COLO668 (cell line): Measurements from ENCODE around the gene ATG13.
A peak's percentile ranks its signal among the peaks of the same experiment; 100 is the strongest.
"Not testable (repeated sequence)": the region's sequence is repeated elsewhere in the genome, so short reads cannot be mapped to it uniquely, and the experiment has no call there.

Experiments used
- DNase-seq: peaks from one replicate; lab custom pipeline; 2025; ENCODE audit not compliant: unreplicated experiment; lab: John Stamatoyannopoulos, UW

The ATG13 gene

DNA sequence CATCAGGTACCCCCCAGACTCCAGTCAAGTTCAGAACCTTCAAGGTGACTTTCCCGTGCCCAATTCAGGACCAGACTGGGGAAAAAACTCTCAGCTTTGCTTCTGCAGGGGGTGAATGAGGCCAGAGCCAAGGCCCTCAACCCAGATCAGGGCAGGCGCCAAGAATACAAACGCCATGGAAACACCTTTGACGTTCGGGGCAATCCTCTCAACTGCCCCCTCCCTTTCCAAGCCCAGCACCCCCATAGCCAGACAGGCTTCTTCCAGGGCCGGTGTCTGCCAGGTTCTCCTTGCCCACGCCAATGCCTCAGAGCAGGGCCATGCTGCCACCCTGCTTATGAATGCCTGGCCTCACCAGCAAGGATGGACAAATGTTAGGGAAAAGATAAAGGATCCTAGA lies 77.3 kb downstream of the ATG13 start:
- no peak for DNase-seq

DNA sequence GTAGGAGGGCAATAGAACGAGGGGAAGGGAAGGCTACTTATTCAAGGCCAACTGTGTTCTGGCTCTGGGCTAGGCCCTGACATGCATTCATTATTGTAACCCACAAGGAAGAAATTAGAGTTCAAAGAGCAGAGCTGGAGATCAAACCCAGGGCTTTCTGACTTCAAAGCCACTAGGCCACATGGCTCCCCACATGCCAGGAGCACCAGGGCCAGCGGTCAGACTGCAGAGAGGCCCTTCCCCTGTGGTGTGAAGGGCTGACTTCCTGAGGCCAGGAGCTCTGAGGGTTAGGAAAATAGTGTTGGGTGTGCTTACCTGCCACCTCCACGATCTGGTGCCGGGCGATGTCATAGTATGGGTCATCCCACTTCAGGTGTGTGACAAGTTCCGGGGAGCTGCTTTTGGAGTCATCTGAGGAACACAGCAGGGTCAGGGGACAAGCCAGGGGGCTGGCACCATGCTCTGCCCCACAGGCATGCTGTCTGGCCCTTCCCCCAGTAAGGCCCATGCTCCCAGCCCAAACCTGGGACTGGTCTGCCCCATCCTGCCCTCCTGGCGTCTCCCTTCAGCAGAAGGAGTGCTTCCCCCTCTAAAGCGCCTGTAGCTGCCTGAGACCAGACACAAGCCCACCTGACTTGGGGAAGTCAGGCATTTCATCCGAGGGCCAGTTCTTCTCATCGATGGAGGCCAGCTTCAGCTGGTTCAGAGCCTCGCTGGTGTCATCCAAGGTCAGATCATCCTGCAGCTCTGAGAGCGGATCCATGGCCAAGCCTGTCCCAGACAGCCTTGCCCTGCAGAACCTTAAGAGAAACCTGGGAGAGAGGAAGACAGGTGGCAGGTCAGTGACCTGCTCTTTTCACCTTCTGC lies 78.2 kb downstream of the ATG13 start:
- DNase-seq: no peak

DNA sequence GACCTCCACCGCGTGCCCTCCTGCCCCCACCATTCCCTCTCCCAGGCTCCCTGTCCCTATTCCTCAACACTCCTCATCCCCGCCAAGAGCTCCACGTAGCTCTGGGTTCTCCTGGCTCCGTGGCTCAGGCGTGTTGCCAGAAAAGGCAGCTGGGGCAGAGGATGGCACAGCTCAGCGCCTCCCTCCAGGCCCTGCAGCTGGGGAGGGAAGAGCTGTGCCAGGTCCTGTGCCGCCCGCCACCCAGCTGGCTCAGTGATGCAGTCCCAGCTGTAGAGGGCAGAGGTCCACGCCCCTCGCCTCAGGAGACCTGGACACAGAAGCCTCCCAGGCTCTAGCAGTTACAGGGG lies 78.8 kb downstream of the ATG13 start:
- no peak for DNase-seq

DNA sequence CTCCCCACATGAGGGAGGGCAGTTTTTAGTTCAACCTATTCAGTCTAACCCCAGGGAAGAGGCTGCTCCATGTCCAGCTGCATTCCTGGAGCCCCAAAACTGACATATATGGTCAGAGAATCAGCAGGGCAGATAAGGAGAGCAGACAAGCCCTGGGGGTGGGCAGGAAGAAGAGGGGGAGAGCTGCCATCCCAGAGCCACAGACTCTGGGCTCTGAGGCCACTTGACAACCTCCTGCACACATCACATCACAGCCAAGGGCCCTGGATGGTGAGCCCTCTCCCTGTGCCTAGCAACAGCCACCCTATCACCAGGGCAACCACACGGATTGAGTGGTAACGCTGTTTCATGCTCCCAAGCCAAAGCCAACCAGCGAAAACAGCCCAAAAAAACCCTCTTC lies 80.0 kb downstream of the ATG13 start:
- no peak for DNase-seq

DNA sequence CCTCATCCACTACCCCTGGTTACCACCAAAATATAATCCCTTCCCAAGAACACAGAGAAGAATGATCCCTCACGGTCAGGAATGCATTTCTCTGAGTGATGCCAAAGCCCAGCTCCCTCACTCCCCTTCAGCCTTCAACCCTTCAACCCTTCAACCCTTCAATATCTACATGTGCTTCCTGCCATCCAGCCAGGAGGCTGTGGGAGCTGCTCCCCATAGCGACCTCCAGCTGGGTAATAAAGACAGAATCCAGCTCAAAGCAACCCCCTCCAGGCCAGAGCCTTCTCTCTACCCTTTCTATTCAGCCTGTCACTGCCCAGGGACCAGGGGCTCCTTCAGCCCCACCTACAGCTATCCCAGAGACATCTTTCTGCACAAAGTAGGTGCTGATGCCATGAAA lies 80.4 kb downstream of the ATG13 start:
- DNase-seq: no peak

DNA sequence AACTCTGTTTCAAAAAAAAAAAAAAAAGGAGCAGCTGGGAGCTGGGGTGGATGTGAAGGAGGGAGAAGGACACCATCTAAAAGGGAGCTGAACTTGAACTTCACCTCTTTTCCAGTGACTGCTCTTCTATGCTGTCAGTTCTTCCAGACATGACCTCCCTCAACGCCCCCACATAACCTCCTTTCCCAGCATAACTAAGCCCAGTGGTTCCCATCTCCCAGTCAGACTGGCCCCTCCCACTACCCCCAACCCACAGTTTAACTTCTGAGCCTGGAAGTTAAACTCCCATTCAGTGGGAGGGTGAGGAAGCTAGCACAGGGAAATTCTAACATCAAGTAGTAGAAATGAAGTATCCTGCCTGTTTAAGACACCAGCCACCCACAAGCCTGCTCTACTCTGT lies 81.2 kb downstream of the ATG13 start:
- DNase-seq: no peak

DNA sequence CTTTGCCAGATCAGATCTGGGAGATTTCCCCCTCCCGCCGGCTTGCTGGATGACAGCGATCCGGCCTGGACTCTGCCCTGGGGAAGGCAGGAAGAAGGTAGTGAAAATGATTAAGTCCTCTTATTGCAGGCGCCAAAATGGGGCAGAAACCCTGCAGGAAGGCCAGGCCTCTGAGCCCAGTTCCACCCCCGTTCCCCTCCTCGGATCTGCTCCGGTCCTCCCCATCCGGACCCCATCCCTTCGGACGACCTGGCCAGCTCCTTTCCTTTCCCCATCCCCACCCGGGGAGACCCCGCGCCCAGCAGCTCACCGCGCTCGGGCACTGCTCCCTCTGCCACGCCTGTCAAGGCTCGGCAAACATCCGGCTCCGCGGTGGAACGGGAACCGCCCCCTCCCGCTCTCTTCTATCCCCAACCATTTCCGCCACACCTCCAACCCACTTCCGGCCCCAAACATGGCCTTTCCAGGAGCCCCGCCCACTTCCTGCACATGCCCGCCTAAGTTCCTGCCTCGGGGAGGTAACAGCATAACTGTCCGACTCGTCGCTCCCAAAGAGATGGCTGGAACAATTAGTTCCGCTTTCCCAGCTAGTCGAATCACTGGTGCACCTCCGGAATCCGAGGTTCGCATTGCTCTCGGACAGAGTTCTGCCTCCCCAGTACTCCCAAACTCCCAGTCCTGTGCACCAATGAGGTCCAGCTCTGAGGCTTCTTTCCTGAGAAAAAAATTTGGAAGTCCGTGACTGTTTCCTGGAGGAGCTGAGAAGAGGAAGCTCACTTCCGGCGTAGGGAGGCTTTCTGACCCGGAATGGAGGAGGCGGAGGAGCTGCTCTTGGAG lies 83.1 kb downstream of the ATG13 start, which contains the start of the genes ARHGAP1 and ZNF408:
ARHGAP1 (minus strand) TSS at position 379 of the 837 bp plus-strand sequence. CDS start 4,512 bp downstream, outside the sequence.
ZNF408 (plus strand) TSS at position 791 of the 837 bp plus-strand sequence; CDS start at position 808, 17 bp downstream.
- peak; percentile 99 for DNase-seq

DNA sequence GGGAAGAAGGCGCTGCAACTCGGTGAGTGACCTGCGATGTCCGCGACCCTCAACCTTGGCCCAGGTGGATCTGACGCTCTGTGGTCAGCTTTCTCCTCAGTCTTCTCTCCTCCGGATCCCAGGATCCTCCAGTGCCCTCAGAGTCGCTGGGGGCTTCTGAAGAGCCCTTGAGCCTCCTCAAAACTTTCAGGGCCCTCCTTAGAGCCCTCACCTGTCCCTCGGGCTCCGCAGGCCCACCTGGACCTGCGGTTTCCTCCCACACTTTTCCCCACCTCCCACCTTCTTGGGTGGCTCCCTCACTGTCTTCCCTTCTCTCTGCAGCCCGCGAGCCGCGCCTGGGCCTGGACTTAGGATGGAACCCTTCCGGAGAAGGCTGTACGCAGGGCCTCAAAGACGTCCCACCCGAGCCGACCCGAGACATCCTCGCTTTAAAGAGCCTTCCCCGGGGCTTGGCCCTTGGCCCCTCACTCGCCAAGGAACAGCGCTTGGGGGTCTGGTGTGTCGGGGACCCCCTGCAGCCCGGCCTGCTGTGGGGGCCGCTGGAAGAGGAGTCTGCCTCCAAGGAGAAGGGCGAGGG lies 83.8 kb downstream of the ATG13 start:
- peak; percentile 30 for DNase-seq

DNA sequence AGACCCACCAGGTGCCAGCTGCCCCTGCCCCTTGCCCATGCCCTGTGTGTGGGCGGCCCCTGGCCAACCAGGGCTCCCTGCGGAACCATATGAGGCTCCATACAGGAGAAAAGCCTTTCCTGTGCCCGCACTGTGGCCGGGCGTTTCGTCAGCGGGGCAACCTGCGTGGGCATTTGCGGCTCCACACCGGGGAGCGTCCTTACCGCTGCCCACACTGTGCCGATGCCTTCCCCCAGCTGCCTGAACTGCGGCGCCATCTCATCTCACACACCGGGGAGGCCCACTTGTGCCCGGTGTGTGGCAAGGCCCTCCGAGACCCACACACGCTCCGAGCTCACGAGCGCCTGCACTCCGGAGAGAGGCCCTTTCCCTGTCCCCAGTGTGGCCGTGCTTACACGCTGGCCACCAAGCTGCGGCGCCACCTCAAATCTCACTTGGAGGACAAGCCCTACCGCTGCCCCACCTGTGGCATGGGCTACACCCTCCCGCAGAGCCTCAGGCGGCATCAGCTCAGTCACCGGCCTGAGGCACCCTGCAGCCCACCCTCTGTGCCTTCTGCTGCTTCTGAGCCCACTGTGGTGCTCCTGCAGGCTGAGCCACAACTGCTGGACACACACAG lies 87.8 kb downstream of the ATG13 start:
- no peak for DNase-seq

DNA sequence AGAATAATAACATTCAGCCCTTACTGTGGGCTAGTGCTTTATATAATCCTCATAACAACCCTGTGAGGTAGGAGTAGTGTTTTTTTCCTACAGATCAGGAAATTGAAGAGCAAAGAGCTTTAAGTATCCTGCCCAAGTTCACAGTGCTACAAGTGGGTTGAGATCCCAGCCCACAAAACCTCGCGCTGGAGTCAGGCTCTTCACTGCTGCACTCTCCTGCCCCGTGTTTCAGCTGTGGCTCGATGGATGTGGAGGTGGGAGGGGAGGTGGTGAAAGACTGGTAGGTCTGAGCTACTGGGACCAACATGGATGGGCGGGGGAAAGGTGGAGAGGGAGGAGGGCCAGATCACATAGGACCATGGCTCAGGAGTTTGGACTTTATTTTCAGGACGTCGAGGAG lies 89.5 kb downstream of the ATG13 start:
- no peak for DNase-seq

DNA sequence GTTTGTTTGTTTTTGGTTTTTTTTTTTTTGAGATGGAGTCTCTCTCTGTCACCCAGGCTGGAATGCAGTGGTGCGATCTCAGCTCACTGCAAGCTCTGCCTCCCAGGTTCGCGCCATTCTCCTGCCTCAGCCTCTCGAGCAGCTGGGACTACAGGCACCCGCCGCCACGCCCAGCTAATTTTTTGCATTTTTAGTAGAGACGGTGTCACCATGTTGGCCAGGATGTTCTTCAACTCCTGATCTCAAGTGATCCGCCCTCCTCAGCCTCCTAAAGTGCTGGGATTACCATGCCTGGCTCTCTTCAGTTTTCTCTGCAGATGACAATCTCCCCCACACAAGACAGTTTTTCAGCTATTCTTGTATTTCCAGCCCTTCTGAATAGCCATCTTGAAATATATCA lies 92.0 kb downstream of the ATG13 start:
- not testable (repeated sequence) for DNase-seq

DNA sequence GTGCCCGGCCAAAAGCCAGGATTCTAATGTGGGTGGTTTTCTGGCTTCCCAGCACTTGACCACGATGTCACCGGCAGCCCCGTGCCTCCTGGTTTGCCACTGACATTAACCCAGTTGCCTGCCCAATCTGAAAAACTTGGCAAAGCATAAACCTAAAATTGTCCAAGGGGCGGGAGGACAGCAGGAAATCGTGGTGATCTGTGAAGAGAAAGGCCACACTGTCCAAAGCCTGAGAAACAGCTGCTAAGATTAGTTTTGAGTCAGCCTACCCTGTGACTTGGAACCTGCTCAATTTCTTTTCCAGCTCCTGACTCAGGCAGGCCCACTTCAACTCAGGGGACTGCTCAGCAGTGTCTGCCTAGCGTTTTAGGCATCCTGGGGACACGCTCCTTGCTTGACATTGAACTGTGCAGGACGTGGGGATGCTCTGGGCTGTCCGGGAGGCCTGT lies 93.5 kb downstream of the ATG13 start:
- no peak for DNase-seq

DNA sequence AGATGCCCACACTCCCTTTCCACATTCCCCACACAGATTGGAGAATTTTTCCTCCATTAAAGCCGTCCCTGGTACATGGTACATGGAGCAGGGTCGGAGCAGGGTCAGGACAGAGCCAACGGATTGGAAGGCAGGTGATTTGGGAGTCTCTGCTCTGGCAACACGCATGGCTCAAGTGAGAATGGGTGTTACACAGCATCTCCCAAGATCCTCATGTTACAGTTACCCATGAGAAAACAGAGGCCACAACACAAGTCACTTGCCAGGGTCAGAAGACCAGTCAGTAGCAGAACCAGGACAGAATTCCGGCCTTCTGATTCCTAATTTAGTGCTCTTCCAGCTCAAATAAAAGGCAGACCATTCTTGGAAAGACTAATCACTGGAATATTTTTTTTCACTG lies 94.0 kb downstream of the ATG13 start:
- no peak for DNase-seq

DNA sequence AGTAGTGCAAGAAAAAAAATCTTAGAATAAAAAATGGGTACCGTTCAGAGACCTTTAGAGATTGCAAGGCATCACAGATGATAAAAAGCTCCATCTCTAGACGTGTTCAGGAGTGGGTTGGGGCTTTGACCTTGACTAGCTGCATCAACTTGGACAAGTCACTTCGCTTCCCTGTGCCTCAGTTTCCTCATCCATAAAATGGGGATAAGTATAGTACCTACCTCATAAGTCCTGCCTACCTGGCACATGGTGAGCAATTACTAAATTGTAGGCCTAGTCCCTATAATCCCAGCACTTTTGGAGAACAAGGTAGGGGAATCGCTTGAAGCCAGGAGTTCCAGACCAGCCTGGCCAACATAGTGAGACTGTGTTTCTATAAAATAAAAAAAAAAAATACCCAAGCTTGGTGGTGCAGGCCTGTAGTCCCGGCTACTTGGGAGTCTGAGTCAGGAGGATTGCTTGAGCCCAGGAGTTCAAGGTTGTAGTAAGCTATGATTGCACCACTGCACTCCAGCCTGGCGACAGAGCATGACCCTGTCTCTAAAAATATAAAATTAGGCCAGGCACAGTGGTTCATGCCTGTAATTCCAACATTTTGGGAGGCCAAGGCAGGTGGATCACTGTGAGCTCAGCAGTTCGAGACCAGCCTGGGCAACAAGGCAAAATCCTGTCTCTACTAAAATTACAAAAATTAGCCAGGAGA lies 95.7 kb downstream of the ATG13 start:
- DNase-seq: no peak

DNA sequence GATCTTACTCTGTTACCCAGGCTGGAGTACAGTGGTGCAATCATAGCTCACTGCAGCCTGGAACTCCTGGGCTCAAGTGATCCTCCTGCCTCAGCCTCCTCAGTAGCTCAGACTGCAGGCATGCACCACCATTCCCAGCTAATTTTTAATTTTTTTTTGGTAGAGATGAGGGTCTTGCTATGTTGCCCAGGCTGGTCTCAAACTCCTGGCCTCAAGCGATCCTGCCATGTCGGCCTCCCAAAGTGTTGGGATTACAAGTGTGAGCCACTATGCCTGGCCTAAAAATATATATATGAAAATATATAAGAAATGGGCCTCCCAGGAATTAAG lies 100.4 kb downstream of the ATG13 start:
- DNase-seq: not testable (repeated sequence)

DNA sequence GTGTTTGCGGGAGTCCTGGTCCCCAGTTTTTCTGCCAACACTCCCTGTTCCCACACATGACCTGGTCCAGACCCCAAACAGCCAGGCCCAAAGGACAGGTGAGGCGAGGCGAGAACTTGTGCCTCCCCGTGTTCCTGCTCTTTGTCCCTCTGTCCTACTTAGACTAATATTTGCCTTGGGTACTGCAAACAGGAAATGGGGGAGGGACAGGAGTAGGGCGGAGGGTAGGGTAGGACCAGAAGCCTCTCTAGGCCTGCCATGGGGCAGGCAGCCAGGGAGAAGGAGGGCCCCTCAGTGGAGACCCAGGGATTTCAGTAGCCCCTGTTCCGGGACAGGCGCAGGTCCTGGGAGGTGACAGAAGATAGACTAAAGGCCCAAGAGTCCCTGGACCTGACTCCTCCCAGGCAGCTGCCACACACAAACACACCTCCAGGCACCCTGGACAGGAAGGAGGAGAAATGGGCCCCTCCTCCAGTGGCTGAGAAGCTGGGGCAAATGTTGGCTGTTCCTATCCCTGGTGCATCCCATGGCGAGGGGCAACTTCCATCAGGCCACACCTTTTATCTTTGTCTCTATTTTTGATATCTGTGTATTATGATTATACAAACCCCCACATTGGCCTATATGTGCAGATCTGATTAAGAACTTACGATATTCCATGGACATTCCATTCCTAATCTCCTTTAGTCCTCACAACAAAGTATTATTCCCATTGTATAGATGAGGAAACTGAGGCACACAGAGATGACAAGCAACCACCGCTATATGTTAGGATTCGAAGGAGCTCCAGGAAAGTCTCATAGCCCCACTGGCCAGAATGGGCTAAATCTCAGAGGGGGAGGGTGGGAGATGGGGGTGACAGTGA lies 101.0 kb downstream of the ATG13 start:
- DNase-seq: peak; percentile 74

DNA sequence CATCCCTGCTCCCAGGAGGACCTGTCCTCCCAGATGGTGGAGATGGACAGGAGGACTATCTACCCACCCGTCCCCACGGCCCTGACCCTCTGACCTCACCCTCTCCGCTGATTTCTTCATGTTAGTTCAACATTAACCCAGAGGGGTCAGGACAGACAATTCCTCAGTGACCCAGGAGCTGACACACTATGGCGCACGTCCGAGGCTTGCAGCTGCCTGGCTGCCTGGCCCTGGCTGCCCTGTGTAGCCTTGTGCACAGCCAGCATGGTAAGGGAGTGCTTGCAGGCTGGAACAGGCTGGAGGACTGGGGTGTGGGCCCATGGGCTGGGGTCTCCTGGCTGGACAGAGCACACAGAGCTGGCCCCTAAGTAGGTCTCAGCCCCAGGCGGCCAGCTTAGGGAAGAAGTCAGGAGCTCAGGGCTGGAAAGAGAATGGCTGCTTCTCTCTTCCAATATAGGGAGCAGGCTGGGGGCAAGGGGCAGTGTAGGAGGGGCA lies 101.7 kb downstream of the ATG13 start, which contains the start of gene F2:
F2 (plus strand) TSS at position 166 of the 495 bp plus-strand sequence; CDS start at position 189, 23 bp downstream.
- DNase-seq: no peak

DNA sequence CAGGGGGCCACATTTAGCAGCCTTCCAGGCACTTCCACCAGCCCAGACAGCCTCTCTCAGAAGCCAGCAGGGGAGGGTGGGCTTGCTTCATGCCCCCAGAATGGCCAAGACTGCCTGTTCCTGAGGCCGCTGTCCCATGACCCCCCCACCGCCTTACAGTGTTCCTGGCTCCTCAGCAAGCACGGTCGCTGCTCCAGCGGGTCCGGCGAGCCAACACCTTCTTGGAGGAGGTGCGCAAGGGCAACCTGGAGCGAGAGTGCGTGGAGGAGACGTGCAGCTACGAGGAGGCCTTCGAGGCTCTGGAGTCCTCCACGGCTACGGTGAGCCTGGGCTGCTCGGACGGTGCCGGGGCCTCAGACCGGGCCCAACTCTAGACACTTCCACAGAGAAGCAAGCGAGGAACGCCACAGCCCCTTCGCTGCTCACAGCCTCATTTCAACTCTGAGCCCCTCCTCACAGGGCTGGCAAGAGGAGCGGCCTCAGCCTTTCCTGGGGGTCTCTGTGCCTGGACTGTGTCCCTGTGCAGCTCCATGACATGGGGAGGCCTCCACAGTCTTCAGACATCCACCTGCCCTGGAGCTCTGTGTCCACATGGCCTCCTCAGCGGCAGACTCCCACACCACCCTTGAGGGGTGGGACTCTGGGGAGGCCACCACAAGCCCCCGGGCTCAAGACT lies 102.3 kb downstream of the ATG13 start:
- no peak for DNase-seq

DNA sequence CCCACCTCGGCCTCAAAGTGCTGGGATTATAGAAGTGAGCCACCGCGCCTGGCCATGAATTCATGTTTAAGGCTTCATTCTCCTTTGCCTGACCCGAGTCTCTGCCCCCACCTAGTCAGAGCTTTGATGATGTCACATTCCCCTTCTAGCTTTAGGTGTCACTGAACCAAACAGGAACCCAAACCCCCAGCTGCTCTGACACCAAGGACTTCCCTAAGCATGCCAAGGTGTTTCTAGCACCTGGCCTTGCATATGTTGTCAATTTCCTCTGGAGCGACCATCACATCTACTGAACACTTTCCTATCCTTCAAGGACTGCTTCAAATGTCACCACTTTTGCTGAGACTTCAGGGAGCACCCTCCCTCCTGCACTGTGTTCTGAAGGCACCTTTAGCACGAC lies 103.9 kb downstream of the ATG13 start:
- DNase-seq: no peak
